Measurements from ENCODE around the gene PDZD7. TPM values are rescaled to one million over a fixed set of nuclear protein-coding genes. Genes with fewer than 3 reads are reported as not detected.

Gene PDZD7
- total and polyA plus RNA-seq, 2 donors from 2014 or later: 1.6 to 1.9 TPM

- peaks cover 2 to 33% (median 5%) of the 10 kb centered on the region in 3 donors for H3K36me3 ChIP-seq (ENCODE audit: control insufficient read depth in 2 of 3, insufficient read depth in 3 of 3, low read length in 3 of 3)
- no peaks in the 10 kb centered on the region for H3K4me1 ChIP-seq (ENCODE audit: control insufficient read depth in 2 of 3, insufficient read depth in 2 of 3, low read depth in 1 of 3, low read length in 3 of 3)
- no peak overlapping the region for H3K9ac ChIP-seq (ENCODE audit: low read length in 3 of 3)
- H3K27ac ChIP-seq (ENCODE audit: low read depth in 2 of 2, low read length in 2 of 2): no peak overlapping the region
- intact Hi-C loops (cut with DNase I): no loop called here
- DNase-seq: no peak
- H3K4me3 ChIP-seq (ENCODE audit: low read length in 3 of 3): no peak overlapping the region
- no peaks in the 10 kb centered on the region for H3K27me3 ChIP-seq (ENCODE audit: control insufficient read depth, insufficient read depth, low read length)
- peak; percentile 6 for FAIRE-seq
- no peak for TF ChIP-seq CTCF (IDR thresholded peaks at IDR 0.05; ENCODE audit: borderline replicate concordance, extremely low read depth, insufficient read depth)
- no peaks in the 10 kb centered on the region for H3K9me3 ChIP-seq (ENCODE audit: control insufficient read depth in 2 of 3, insufficient read depth in 1 of 3, low read length in 3 of 3)
Observed at GRCh38 chr10:100960251-100960650, 70.7 kb downstream of the PDZD7 start.

Small RNA genes within 50 kb of the gene (microRNA-seq; reads per million reads assigned to microRNA genes)
- not detected for gene MIR608

Other genes with a start within 250 kb of the PDZD7 start
- gene SLF2, start 118.2 kb downstream of the PDZD7 start, total RNA-seq: 29.6 TPM
- gene SLF2, start 118.2 kb downstream of the PDZD7 start, polyA plus RNA-seq (ENCODE audit: insufficient read depth, low read depth, low replicate concordance): 6.7 TPM
- gene SEMA4G, start 61.6 kb downstream of the PDZD7 start, total RNA-seq: 6.1 TPM
- 23.5 TPM for gene SEMA4G, start 61.6 kb downstream of the PDZD7 start, polyA plus RNA-seq (ENCODE audit: insufficient read depth, low read depth, low replicate concordance)
- gene MRPL43, start 43.6 kb downstream of the PDZD7 start, total RNA-seq: 81.5 TPM
- 157 TPM for gene MRPL43, start 43.6 kb downstream of the PDZD7 start, polyA plus RNA-seq (ENCODE audit: insufficient read depth, low read depth, low replicate concordance)
- 8.9 TPM for gene TWNK, start 43.6 kb downstream of the PDZD7 start, total RNA-seq
- gene TWNK, start 43.6 kb downstream of the PDZD7 start, polyA plus RNA-seq (ENCODE audit: insufficient read depth, low read depth, low replicate concordance): 3.8 TPM
- 54.7 TPM for gene LZTS2, start 31.3 kb downstream of the PDZD7 start, total RNA-seq
- gene LZTS2, start 31.3 kb downstream of the PDZD7 start, polyA plus RNA-seq (ENCODE audit: insufficient read depth, low read depth, low replicate concordance): 47.3 TPM
- gene SFXN3, start 105 bp upstream of the PDZD7 start, total RNA-seq: 51.6 TPM
- 23.3 TPM for gene SFXN3, start 105 bp upstream of the PDZD7 start, polyA plus RNA-seq (ENCODE audit: insufficient read depth, low read depth, low replicate concordance)
- gene KAZALD1, start 30.9 kb upstream of the PDZD7 start, total RNA-seq: 9.8 TPM
- gene KAZALD1, start 30.9 kb upstream of the PDZD7 start, polyA plus RNA-seq (ENCODE audit: insufficient read depth, low read depth, low replicate concordance): 9.7 TPM
- gene TLX1, start 100.2 kb upstream of the PDZD7 start, total RNA-seq: not detected
- gene TLX1, start 100.2 kb upstream of the PDZD7 start, polyA plus RNA-seq (ENCODE audit: insufficient read depth, low read depth, low replicate concordance): not detected
- gene LBX1, start 198.3 kb upstream of the PDZD7 start, total RNA-seq: not detected
- gene LBX1, start 198.3 kb upstream of the PDZD7 start, polyA plus RNA-seq (ENCODE audit: insufficient read depth, low read depth, low replicate concordance): not detected

Measured in kidney (tissue), 14 donors.